NCI-H82 treated with DMSO at 0.1 percent for 48 hours (cell line): ENCODE results near the gene TAS2R50.
"Not testable (repeated sequence)": the region's sequence is repeated elsewhere in the genome, so short reads cannot be mapped to it uniquely, and the experiment has no call there.

Source experiments
- DNase-seq: peaks from one replicate; lab custom pipeline; 2025; ENCODE audit not compliant: unreplicated experiment; lab: John Stamatoyannopoulos, UW

The TAS2R50 gene, protein sequence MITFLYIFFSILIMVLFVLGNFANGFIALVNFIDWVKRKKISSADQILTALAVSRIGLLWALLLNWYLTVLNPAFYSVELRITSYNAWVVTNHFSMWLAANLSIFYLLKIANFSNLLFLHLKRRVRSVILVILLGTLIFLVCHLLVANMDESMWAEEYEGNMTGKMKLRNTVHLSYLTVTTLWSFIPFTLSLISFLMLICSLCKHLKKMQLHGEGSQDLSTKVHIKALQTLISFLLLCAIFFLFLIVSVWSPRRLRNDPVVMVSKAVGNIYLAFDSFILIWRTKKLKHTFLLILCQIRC

DNA sequence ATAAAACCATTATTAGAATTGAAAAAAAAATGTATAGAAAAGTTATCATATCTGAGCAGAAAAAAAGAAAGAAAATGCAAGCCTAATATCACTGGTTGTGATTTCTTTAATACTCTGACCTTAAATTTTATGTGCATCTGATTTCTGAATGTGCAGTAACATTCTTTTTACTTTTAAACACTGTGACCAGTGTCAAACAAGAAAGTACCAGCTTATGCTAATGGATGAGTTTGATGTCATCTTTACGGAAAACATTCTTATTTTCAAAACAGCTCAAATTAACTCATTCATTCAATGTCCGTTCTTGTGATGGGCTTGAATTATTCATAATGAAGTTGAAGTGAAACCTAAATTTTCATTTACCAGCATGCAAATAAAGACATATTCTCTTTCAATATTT, at the start of gene TAS2R50:
TAS2R50 (minus strand) TSS at position 101 of the 400 bp plus-strand sequence; CDS start at position 49, 52 bp downstream.
- no peak for DNase-seq

DNA sequence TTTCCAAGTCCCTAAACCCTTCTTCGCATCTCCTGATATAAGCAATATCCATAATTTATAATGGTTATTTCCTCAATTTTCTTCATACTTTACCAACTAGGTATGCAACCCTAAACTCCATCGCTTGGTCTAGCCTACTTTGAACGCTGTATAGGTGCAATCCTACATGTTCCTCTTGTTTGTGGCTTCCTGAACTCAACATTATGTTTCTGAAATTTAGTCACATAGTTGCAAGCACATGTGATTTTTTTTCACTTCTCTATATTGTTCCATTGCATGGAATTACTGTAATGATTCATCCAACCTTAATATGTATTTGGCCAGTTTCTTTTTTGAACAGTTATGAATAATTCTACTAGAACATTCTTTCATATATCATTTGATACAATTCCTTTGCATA, 47.2 kb upstream of the TAS2R50 start:
- DNase-seq = not testable (repeated sequence)

DNA sequence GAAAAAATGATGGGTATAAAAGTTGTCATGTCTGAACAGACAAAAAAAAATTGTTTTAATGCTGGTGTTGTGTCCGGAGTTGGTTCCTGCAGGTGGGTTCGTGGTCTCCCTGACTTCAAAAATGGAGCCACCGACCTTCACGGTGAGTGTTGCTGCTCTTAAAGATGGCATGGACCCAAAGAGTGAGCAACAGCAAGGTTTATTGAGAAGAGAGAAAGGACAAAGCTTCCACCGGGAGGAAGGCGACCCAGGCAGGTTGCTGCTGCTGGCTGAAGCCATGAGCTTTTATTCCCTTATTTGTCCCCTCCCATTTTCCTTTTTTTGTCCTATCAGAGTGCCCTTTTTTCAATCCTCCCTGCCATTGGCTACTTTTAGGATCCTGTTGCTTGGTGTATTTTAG, 44.6 kb upstream of the TAS2R50 start, which contains the start of gene TAS2R31:
TAS2R31 (minus strand) TSS at position 101 of the 400 bp plus-strand sequence; CDS start at position 29, 72 bp downstream.
- no peak for DNase-seq

DNA sequence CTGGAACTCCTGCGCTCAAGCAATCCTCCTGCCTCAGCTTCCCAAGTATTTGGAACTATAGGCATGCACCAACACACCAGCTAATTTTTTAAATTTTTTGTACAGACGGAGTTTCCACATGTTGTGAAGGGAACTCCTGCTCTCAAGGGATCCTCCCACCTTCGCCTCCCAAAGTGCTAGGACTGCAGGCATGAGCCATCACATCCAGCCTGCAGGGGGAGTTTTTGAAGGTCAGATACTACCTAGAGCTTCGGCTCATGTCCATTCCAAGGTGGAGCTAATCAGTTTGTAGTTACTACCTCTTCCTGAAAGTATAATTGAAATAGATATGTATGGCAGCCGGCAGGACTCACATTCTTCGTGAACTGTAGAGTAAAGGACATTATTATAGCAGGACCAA, 39.4 kb upstream of the TAS2R50 start:
- DNase-seq = no peak

DNA sequence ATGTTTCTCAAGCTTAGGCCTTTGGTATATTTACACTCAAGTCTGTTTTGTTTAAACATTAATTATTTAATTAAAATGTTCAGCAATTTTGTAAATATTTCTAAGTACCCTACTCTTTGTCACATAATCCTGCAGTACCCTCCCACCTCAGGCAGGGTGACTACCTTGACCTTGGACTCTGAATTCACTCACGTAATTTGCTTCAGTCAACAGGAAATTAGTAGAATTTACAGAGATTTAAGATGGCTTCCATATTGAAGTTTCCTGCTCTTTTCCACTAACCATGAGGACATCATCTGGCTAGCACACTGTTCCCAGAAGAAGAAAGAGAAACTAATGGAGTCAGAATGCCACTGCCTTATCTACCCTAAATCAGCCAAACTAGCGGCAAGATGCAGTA, 36.7 kb upstream of the TAS2R50 start:
- no peak for DNase-seq

DNA sequence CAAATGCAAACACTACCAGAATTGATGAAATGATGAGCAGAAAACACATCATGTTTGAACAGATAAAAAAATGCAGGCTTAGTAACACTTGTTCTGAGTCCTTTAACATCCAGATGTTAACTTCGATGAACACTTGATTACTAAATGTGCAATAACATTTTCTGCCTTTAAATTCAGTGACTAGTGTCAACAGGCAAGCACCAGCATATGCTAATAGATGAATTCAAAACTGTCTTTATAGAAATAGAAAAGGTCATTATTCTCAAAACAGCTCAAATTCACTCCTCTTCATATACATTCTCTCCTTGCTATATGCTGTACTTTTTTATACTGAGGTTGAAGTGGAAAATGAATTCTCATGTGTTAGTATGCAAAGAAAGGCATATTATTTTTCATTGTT, 35.8 kb upstream of the TAS2R50 start, which contains the start of gene TAS2R19:
TAS2R19 (minus strand) TSS at position 101 of the 400 bp plus-strand sequence; CDS start at position 52, 49 bp downstream.
- no peak for DNase-seq

DNA sequence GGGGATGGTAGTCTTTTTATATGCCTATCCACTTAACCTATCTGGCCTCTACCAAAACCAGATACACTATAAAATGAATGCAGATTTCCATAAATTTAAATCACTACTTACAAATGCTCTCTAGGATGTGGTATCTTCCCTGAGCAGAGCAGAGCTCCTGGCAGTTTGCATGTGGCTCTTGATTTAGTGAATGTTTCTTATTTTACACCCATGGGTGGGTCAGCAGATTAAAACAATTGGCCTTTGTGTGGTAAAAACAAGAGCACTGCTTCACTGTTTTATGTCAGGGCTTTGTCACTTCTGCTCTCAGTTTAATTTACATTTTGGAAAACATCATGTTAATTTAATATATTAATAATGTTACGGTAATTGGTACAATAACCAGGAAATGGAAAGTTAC, 30.2 kb upstream of the TAS2R50 start:
- no peak for DNase-seq

DNA sequence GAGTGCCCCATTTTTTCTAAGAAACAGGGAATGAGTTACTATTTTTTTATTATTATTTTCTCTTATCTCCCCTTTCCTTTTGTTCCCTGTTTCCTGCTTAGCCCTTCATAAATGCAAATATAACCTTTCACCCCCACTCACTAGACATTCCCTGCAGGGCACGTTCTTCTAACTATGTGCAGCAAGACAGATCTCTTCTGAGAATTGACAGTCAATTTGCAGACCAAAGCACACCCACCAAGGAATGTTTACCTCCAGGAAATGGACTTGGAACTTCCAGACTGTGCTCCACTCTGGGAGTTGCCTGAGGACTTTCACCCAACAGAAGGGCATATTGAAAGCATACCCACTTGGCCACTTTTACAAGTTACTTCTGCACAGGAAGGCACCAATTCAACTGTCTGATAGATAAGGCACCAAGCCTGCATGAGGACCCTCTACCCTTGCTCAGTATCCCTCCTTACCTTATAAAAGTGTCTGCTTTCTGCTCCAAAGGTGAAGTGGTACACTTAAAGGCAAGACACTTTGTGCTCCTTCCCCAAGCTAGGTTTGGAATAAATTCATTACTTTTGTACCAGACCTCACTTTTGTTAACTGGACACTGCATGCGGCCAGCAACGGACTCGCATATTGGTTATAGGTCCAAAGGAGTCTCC, 29.2 kb upstream of the TAS2R50 start:
- no peak for DNase-seq

DNA sequence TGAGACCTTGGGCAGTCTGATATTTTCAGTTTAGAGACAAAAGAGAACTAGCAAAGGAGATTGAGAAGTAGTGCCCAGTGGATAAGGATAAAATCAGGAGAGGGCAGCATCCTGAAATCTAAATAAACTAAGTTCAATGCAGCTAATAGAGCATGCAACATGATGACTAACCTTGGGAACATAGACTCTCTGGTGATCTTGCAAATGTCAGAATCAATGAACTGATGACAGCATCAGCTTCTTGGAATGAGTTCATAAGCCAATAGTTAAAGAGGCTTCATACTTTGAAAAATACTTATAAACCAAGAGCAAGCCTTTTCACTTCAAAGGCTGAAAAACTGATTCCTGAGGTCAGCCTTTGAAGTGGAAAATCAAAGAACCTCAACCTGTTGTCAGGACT, 27.5 kb upstream of the TAS2R50 start:
- no peak for DNase-seq

DNA sequence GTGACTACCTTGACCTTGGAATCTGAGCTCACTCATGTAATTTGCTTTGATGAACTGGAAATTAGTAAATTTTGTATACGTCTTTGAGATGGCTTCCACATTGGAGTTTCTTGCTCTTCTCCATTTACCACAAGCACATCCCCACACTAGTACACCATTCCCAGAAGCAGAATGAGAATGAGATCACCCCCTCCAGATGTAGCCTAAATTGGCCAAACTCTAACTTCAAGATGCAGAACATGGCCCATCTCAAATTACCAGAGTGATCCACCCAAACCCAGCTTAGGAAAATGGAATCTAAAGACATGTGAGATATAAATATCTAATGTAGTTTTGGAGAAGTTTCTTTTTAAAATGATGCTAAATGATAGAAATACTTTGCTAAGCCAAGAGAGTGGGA, 20.9 kb upstream of the TAS2R50 start:
- DNase-seq = no peak

DNA sequence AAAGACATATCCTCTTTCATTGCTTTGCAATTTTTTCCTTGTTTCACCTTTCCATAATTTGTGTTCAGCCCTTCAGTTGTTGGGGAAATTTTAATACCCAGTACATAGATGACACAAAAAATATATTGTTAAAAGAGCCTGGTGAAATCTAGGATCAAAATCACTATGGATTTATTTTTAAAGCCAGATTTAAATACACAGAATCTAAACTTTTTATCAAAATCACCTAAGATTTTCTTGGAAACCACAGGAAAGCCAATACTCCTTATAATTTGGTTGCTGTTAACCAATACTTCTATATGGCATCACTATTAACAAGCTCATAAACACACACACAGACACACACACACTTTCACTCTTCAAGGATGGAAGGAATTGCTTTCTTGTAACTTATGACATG, 11.5 kb upstream of the TAS2R50 start, which contains the start of gene TAS2R20:
TAS2R20 (minus strand) TSS at position 101 of the 400 bp plus-strand sequence. CDS start 429 bp downstream, outside the sequence.
- DNase-seq = no peak

DNA sequence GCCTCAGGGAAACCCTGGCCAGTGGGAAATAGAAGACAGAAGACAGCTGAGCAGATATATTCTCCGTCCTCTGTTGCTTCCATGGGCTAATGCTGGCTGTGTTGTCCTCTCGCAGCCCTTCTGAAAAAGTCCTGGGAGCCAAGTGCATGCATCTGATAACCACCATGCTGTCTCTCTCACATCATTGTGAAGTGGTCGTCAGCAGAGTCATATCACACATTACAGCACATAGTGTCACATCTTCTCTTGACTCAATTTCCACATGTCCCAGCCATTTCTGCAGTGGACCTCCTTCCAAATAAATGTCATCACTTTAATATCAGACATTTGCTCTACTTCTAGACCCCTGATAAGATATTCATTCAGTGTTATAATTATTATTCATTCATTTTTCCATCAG, 7.6 kb upstream of the TAS2R50 start:
- DNase-seq = no peak

DNA sequence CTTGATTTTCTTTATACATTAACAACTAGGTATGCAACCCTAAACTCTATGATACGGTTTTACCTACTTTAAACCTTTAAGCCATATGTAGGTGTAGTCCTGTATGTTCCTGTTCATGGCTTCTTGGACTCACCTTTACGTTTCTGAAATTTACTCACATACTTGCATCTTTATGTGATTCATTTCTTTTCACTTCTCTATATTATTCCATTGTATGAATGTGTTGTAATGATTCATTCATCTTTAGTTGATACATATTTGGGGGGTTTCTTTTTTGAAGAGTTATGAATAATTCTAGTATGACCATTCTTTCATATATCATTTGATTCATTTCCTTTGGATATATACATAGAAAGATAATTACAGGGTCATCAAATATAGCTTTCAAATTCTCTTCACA, 2.4 kb upstream of the TAS2R50 start:
- no peak for DNase-seq

DNA sequence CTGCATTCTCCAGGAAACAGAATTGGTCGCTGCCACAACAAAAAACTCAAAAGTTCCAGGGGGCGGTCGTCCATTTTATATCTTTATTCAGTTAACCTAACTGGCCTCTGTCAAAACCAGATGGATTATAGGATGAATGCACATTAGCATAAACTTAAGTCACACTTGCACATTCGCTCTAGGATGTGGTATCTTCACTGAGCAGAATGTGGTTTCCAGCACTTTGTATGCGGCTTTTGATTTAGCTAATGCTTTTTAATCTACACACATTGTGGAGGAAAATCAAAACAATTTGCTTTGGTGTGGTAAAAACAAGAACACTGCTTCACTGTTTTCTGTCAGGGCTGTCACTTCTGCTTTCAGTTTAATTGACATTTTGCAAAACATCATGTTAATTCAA, 4.5 kb downstream of the TAS2R50 start:
- DNase-seq = no peak

DNA sequence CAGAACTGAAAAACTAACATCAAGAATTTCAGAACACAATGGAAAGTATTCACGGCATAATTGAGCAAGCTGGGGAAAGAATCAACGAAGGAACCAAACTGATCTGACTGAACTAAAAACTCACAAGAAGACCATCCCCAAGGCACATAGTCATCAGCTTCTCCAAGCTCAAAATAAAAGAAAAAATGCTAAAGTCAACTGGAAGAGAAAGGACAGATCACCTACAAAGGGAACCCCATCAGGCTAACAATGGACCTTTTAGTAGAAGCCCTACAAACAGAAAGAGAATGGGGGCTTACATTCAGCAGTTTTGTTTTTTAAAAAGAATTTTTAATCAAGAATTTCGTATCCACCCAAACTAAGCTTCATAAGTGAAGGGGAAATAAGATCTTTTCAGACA, 11.7 kb downstream of the TAS2R50 start:
- DNase-seq = no peak

DNA sequence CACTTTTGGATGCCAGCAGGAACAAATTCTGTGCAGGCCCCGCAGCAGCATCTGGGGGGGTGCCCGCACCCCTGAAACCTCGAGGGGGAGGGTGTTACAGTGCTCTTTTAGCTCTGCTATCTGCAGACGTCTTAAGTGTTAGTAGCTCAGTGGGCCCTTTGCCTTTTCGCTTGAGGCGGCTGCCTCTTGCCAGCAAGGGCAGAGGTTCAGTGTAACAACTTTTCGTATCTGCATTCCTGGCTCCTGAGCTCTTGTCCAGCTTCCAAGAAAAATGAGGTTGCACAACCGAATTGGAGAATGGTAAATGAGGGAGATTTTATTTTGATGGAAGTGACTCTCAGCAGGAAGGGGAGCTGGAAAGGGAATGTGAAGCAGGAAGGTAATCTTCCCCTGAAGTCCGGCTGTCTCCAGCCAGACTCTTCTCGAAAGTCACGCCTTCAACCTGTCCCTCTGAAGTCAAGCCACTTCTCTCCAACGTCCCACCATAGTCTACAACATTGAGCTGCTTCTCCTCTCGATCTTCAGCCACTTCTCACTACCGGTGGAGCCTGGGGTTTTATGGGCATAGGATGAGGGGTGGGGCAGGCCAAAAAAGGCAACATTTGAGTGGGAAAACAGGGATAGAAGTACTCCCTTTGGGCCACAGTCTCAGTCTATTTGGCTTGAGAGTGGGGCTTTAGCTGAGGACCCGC, 17.8 kb downstream of the TAS2R50 start:
- DNase-seq = no peak

DNA sequence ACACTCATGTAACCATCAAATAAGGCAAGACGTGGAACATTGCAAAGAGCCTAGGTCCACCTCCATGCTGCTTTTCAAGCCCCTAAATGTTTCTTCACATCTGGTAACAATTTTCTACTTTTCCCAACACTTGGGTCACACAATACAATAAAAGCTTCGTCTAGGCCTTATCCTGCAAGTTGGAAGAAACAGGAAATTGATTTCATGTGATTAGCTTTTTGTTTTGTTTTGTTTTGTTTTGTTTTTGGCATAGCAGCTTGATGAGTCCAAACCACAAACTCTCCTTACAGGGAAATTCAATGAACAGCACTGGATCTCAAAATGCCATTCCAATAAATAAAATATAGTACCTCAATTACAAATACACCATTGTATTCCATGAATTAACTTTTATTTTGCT, 19.3 kb downstream of the TAS2R50 start:
- DNase-seq = no peak

DNA sequence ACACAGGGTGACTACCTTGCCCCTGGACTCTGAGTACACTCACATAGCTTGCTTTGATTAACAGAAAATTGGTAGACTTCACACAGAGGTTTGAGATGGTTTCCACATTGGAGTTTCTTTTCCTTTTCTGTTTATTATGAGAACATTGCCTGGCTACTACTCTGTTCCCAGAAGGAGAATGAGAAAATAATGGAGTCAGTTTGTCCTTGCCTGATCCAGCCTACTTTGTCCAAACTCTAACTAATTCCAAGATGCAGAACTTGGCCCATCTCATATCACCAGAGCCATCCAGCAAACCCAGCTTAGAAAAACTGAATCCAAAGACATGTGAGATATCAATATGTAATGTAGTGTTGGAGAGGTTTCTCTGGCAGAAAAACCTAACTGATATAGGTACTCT, 20.4 kb downstream of the TAS2R50 start:
- no peak for DNase-seq

DNA sequence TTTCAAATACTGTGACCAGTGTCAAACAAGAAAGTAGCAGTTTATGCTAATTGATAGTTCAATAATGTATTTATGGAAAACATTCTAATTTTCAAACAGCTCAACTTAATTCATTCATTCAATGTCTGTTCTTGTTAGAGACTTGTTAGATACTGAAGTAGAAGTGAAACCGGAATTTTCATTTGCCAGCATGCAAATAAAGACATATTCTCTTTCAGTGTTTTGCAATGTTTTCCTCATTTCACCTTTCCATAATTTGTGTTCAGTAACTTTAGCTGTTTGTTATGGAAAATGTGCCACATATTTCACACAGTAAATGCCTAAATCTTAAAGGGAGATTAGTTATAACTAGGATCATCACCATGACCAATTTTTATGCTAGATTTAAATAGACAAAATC, 21.2 kb downstream of the TAS2R50 start:
- no peak for DNase-seq

DNA sequence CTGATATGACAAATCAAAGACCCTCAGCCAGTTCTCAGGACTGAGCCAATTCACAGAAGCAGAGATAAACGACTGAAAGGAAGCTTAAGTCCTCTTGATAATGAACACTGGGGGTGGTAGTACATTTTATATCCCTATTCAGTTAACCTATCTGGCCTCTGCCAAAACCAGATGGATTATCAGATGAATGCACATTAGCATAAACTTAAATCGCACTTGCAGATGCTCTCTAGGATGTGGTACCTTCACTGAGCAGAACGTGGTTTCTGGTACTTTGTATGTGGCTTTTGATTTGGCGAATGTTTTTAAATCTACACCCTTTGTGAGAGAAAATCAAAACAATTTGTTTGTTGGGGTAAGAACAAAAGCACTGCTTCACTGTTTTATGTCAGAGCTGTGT, 26.5 kb downstream of the TAS2R50 start:
- no peak for DNase-seq

DNA sequence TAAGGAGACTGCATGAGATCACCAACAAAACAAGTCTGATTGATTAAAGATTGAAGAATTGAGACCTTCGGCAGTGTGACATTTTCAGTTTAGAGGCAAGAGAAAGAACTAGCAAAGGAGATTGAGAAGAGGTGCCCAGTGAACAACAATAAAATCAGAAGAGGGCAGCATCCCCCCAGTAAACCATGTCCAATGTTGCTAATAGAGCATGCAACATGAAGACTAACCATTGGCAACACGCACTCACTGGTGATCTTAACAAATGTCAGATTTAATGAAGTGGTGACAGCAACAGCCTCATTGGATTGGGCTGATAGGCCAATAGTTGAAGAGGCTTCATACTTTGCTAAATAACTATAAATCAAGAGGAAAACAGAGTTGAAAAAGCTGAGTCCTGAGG, 26.9 kb downstream of the TAS2R50 start:
- no peak for DNase-seq

DNA sequence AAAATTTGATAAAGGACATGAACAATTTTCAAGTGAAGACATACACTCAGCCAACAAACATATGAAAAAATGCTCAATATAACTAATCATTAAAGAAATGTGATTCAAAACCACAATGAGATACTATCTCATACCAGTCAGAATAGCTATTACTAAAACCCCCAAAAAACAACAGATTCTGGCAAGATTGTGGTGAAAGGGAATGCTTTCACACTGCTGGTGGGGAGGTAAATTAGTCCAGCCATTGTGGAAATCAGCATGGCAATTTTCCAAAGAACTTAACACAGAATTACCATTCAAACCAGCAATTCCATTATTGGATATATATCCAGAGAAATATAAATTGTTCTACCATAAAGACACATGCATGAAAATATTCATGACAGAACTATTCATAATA, 29.0 kb downstream of the TAS2R50 start:
- no peak for DNase-seq
